Measurements from ENCODE around the gene BRCA1. TPM values are rescaled to one million over a fixed set of nuclear protein-coding genes. Genes with fewer than 3 reads are reported as not detected.
"Not testable (repeated sequence)": the region's sequence is repeated elsewhere in the genome, so short reads cannot be mapped to it uniquely, and the experiment has no call there.

Gene BRCA1
- total RNA-seq, 1 donor from 2014 or later, result 17.2 TPM

GRCh38 chr17:43155666-43156065, 30.5 kb upstream of the BRCA1 start:
- H3K9me3 ChIP-seq (ENCODE audit: control insufficient read depth in 3 of 3, low read length in 3 of 3), result no peaks in the 10 kb centered on the region
- H3K4me1 ChIP-seq (ENCODE audit: control insufficient read depth in 3 of 3, insufficient read depth in 3 of 3, low read length in 3 of 3), result no peaks in the 10 kb centered on the region
- no peaks in the 10 kb centered on the region for H3K27me3 ChIP-seq (ENCODE audit: control insufficient read depth in 3 of 3, insufficient read depth in 3 of 3, low read length in 3 of 3)
- no peak overlapping the region for H3K4me3 ChIP-seq (ENCODE audit: low read length in 3 of 3)
- peaks cover 0 to 9% (median 2%) of the 10 kb centered on the region in 3 donors for H3K36me3 ChIP-seq (ENCODE audit: control insufficient read depth in 3 of 3, insufficient read depth in 3 of 3, low read length in 3 of 3)
- H3K27ac ChIP-seq (ENCODE audit: low read depth, low read length), result no peak overlapping the region
- no peak overlapping the region for H3K9ac ChIP-seq (ENCODE audit: low read depth in 1 of 3, low read length in 3 of 3)

- not testable (repeated sequence) for H3K9me3 ChIP-seq (ENCODE audit: control insufficient read depth in 3 of 3, low read length in 3 of 3); H3K9ac ChIP-seq (ENCODE audit: low read depth in 1 of 3, low read length in 3 of 3); H3K4me3 ChIP-seq (ENCODE audit: low read length in 3 of 3); H3K27ac ChIP-seq (ENCODE audit: low read depth, low read length); H3K27me3 ChIP-seq (ENCODE audit: control insufficient read depth in 3 of 3, insufficient read depth in 3 of 3, low read length in 3 of 3); H3K4me1 ChIP-seq (ENCODE audit: control insufficient read depth in 3 of 3, insufficient read depth in 3 of 3, low read length in 3 of 3); H3K36me3 ChIP-seq (ENCODE audit: control insufficient read depth in 3 of 3, insufficient read depth in 3 of 3, low read length in 3 of 3)
Observed at GRCh38 chr17:43153197-43153835, 28.2 kb upstream of the BRCA1 start.

- Histone ChIP-seq H3K9ac (ENCODE audit: low read depth in 1 of 3, low read length in 3 of 3) (no peak overlapping the region), H3K9me3 (ENCODE audit: control insufficient read depth in 3 of 3, low read length in 3 of 3) (no peaks in the 10 kb centered on the region), H3K27me3 (ENCODE audit: control insufficient read depth in 3 of 3, insufficient read depth in 3 of 3, low read length in 3 of 3) (no peaks in the 10 kb centered on the region), H3K4me1 (ENCODE audit: control insufficient read depth in 3 of 3, insufficient read depth in 3 of 3, low read length in 3 of 3) (no peaks in the 10 kb centered on the region), H3K36me3 (ENCODE audit: control insufficient read depth in 3 of 3, insufficient read depth in 3 of 3, low read length in 3 of 3) (peaks cover 0 to 5% (median 2%) of the 10 kb centered on the region in 3 donors), H3K27ac (ENCODE audit: low read depth, low read length) (no peak overlapping the region), H3K4me3 (ENCODE audit: low read length in 3 of 3) (no peak overlapping the region)
Observed at GRCh38 chr17:43151880-43152456, 26.8 kb upstream of the BRCA1 start.

- no peak overlapping the region for H3K9ac ChIP-seq (ENCODE audit: low read depth in 1 of 3, low read length in 3 of 3)
- no peaks in the 10 kb centered on the region for H3K27me3 ChIP-seq (ENCODE audit: control insufficient read depth in 3 of 3, insufficient read depth in 3 of 3, low read length in 3 of 3)
- no peaks in the 10 kb centered on the region for H3K9me3 ChIP-seq (ENCODE audit: control insufficient read depth in 3 of 3, low read length in 3 of 3)
- H3K27ac ChIP-seq (ENCODE audit: low read depth, low read length), result no peak overlapping the region
- peaks cover 0 to 5% (median 0%) of the 10 kb centered on the region in 3 donors for H3K36me3 ChIP-seq (ENCODE audit: control insufficient read depth in 3 of 3, insufficient read depth in 3 of 3, low read length in 3 of 3)
- no peak overlapping the region for H3K4me3 ChIP-seq (ENCODE audit: low read length in 3 of 3)
- no peaks in the 10 kb centered on the region for H3K4me1 ChIP-seq (ENCODE audit: control insufficient read depth in 3 of 3, insufficient read depth in 3 of 3, low read length in 3 of 3)
Observed at GRCh38 chr17:43146649-43147048, 21.5 kb upstream of the BRCA1 start.

GRCh38 chr17:43143201-43143600, 18.0 kb upstream of the BRCA1 start:
- Histone ChIP-seq H3K9ac (ENCODE audit: low read depth in 1 of 3, low read length in 3 of 3) (no peak overlapping the region), H3K27me3 (ENCODE audit: control insufficient read depth in 3 of 3, insufficient read depth in 3 of 3, low read length in 3 of 3) (no peaks in the 10 kb centered on the region), H3K36me3 (ENCODE audit: control insufficient read depth in 3 of 3, insufficient read depth in 3 of 3, low read length in 3 of 3) (peaks cover 0 to 5% (median 4%) of the 10 kb centered on the region in 3 donors), H3K4me3 (ENCODE audit: low read length in 3 of 3) (no peak overlapping the region), H3K9me3 (ENCODE audit: control insufficient read depth in 3 of 3, low read length in 3 of 3) (no peaks in the 10 kb centered on the region), H3K4me1 (ENCODE audit: control insufficient read depth in 3 of 3, insufficient read depth in 3 of 3, low read length in 3 of 3) (no peaks in the 10 kb centered on the region), H3K27ac (ENCODE audit: low read depth, low read length) (no peak overlapping the region)

GRCh38 chr17:43142153-43142552, 17.0 kb upstream of the BRCA1 start:
- H3K27ac ChIP-seq (ENCODE audit: low read depth, low read length), result no peak overlapping the region
- no peak overlapping the region for H3K9ac ChIP-seq (ENCODE audit: low read depth in 1 of 3, low read length in 3 of 3)
- no peaks in the 10 kb centered on the region for H3K9me3 ChIP-seq (ENCODE audit: control insufficient read depth in 3 of 3, low read length in 3 of 3)
- H3K36me3 ChIP-seq (ENCODE audit: control insufficient read depth in 3 of 3, insufficient read depth in 3 of 3, low read length in 3 of 3), result peaks cover 0 to 5% (median 4%) of the 10 kb centered on the region in 3 donors
- no peak overlapping the region for H3K4me3 ChIP-seq (ENCODE audit: low read length in 3 of 3)
- H3K4me1 ChIP-seq (ENCODE audit: control insufficient read depth in 3 of 3, insufficient read depth in 3 of 3, low read length in 3 of 3), result no peaks in the 10 kb centered on the region
- no peaks in the 10 kb centered on the region for H3K27me3 ChIP-seq (ENCODE audit: control insufficient read depth in 3 of 3, insufficient read depth in 3 of 3, low read length in 3 of 3)

GRCh38 chr17:43140396-43141332, 15.5 kb upstream of the BRCA1 start:
- no peak overlapping the region for H3K4me3 ChIP-seq (ENCODE audit: low read length in 3 of 3)
- no peak overlapping the region for H3K9ac ChIP-seq (ENCODE audit: low read depth in 1 of 3, low read length in 3 of 3)
- no peak overlapping the region for H3K27ac ChIP-seq (ENCODE audit: low read depth, low read length)
- peaks cover 0 to 5% (median 4%) of the 10 kb centered on the region in 3 donors for H3K36me3 ChIP-seq (ENCODE audit: control insufficient read depth in 3 of 3, insufficient read depth in 3 of 3, low read length in 3 of 3)
- H3K4me1 ChIP-seq (ENCODE audit: control insufficient read depth in 3 of 3, insufficient read depth in 3 of 3, low read length in 3 of 3), result no peaks in the 10 kb centered on the region
- H3K9me3 ChIP-seq (ENCODE audit: control insufficient read depth in 3 of 3, low read length in 3 of 3), result no peaks in the 10 kb centered on the region
- H3K27me3 ChIP-seq (ENCODE audit: control insufficient read depth in 3 of 3, insufficient read depth in 3 of 3, low read length in 3 of 3), result no peaks in the 10 kb centered on the region

- not testable (repeated sequence) for H3K9me3 ChIP-seq (ENCODE audit: control insufficient read depth in 3 of 3, low read length in 3 of 3); H3K9ac ChIP-seq (ENCODE audit: low read depth in 1 of 3, low read length in 3 of 3); H3K27ac ChIP-seq (ENCODE audit: low read depth, low read length); H3K27me3 ChIP-seq (ENCODE audit: control insufficient read depth in 3 of 3, insufficient read depth in 3 of 3, low read length in 3 of 3); H3K4me1 ChIP-seq (ENCODE audit: control insufficient read depth in 3 of 3, insufficient read depth in 3 of 3, low read length in 3 of 3); H3K36me3 ChIP-seq (ENCODE audit: control insufficient read depth in 3 of 3, insufficient read depth in 3 of 3, low read length in 3 of 3); H3K4me3 ChIP-seq (ENCODE audit: low read length in 3 of 3)
Observed at GRCh38 chr17:43138531-43138930, 13.4 kb upstream of the BRCA1 start.

- H3K4me3 ChIP-seq (ENCODE audit: low read length in 3 of 3); H3K4me1 ChIP-seq (ENCODE audit: control insufficient read depth in 3 of 3, insufficient read depth in 3 of 3, low read length in 3 of 3); H3K27me3 ChIP-seq (ENCODE audit: control insufficient read depth in 3 of 3, insufficient read depth in 3 of 3, low read length in 3 of 3); H3K36me3 ChIP-seq (ENCODE audit: control insufficient read depth in 3 of 3, insufficient read depth in 3 of 3, low read length in 3 of 3); H3K9me3 ChIP-seq (ENCODE audit: control insufficient read depth in 3 of 3, low read length in 3 of 3); H3K27ac ChIP-seq (ENCODE audit: low read depth, low read length); H3K9ac ChIP-seq (ENCODE audit: low read depth in 1 of 3, low read length in 3 of 3): not testable (repeated sequence)
Observed at GRCh38 chr17:43136574-43136973, 11.4 kb upstream of the BRCA1 start.

GRCh38 chr17:43135454-43135819, 10.3 kb upstream of the BRCA1 start:
- Histone ChIP-seq H3K9me3 (ENCODE audit: control insufficient read depth in 3 of 3, low read length in 3 of 3) (no peaks in the 10 kb centered on the region), H3K4me3 (ENCODE audit: low read length in 3 of 3) (no peak overlapping the region), H3K9ac (ENCODE audit: low read depth in 1 of 3, low read length in 3 of 3) (no peak overlapping the region), H3K36me3 (ENCODE audit: control insufficient read depth in 3 of 3, insufficient read depth in 3 of 3, low read length in 3 of 3) (peaks cover 0 to 8% (median 5%) of the 10 kb centered on the region in 3 donors), H3K27ac (ENCODE audit: low read depth, low read length) (no peak overlapping the region), H3K27me3 (ENCODE audit: control insufficient read depth in 3 of 3, insufficient read depth in 3 of 3, low read length in 3 of 3) (no peaks in the 10 kb centered on the region), H3K4me1 (ENCODE audit: control insufficient read depth in 3 of 3, insufficient read depth in 3 of 3, low read length in 3 of 3) (no peaks in the 10 kb centered on the region)

Measured in skeletal muscle tissue (tissue), 4 donors.